NCI-H69 (cell line): ENCODE measurements around the gene SRGAP3.

Experiments used
- DNase-seq: peaks from one replicate; lab custom pipeline; 2025; lab: John Stamatoyannopoulos, UW

The SRGAP3 gene

DNA sequence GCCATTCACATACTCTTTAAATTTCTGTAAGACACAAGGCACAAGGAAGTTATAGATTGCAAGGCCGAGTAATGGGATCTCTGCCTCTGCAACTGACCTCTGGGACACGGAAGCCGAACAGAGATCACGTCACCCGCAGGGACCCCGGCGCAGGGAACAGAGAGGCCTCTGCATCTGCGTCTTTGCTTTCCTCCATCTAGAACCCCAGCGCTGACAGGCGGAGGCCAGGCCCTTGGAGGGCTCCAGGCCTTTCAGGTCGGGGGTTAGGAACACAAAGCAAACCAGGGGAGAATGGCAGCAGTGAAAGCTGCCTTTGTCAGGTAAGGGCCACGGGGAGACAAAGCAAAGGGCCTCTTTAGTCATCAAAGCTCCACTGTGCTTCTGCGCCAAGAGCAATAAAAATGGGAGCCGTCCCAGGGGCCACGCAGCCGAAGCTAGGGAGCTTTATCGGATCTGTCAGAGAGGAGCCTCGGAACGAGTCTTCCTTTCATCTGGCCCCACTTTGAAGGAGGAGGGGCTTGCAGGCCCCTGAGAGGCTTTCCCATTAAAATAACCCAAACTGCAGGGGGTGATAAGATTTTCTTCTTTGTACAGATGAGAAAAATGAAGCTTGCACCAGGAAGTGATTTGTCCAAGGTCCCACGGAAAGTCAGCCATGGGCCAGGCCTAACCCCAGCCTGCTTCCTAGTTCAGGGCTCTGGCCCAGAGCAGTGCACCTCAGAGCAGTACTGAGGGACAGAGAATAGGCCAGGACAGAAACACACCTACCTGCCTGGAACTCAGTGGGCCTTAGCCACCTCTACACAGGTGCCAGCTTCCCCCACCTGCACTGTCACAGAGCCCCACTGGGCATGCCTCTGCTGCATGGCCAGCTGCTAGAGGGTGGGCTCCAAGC is 201.7 kb downstream of the SRGAP3 start:
- DNase-seq: no peak

DNA sequence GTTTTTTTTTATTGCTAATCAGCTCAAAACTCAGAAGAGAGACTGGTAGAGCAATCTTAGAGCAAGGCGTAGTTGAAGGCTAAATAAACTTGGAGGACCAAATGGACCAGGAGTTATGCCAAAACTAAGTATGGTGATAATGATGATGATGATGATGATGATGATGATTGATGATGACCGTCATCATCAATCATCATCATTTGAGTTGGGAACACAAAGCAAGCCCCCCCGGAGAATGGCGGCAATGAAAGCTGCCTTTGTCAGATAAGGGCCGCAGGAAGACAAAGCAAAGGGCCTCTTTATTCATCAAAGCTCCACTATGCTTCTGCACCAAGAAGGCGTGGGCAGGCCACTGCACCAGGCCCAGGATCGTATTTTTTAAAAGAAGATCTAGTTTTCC is 204.1 kb downstream of the SRGAP3 start:
- no peak for DNase-seq

DNA sequence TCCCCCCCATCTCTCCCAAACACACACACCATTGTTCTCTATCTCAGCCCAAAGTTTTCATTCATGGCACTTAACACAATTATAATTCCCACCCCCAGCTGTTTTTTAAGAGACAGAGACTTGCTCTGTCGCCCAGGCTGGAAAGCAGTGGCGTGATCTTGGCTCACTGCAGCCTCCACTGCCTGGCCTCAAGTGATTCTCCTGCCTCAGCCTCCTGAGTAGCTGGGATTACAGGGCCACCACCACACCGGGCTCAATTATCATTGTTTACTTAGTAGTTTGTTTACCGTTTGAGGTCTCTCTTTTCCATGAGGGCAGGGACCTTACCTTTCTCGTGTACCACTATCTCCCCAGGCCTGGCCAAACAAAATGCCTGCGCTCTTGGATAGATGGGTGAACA is 206.4 kb downstream of the SRGAP3 start:
- no peak for DNase-seq

DNA sequence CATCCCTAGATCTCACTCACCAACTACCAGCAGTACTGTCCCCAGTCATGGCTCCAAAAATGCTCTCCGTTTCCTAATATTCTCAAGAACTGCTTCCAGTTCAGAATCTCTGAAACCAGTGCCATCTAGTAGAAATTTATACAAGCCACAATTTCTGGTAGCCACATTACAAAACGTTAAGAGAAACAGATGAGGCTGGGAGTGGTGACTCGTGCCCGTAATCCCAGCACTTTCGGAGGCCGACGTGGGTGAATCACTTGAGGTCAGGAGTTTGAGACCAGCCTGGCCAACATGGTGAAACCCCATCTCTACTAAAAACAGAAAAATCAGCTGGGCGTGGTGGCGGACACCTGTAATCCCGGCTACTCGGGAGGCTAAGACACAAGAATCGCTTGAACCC is 207.8 kb downstream of the SRGAP3 start:
- DNase-seq: no peak

DNA sequence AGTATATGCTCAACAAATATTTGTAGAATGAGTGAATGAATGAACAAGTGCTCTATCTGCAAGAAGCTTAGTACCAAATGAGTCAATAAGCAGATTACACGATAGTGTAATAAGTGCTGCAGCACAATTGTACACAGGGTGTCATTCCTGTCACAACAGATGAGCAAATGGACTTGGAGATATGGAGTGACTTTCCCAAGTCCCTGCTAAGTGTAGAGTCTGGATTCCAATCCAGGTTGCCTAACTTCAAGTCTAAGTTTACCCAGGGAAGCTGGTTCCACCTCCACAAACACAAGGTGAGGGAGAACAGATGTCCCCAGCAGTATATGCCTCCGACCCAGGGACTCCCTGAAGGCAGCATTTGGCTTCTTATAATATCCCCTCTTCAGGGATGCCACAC is 208.4 kb downstream of the SRGAP3 start:
- no peak for DNase-seq

DNA sequence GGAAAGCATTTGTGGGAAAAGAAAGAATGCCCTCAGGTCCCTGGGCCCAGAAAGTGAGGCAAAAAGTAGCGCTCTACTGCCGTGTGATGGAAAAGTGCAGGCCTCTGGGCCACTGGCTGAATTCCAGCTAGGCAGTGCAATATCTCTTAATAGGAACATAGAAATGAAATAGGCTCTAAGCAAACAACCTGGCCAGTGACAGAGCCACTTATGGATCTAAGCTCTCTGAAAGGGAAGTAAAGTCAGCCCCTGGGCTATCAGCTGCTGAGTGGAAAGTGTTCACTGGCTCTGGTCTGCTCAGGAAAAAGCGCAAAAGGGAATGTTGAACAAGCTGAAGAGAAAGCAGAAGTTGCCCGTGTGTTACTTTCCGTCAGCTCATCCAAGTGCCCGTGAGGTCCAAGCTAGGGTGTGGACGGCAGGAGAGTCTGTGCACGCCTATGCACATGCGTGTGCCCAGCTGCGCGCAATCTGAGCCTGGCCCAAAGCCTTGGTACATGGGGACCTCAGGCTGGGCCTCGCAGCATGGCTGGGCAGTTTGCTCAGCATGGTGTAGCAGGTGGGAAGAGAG is 212.2 kb downstream of the SRGAP3 start:
- DNase-seq: peak; percentile 77

DNA sequence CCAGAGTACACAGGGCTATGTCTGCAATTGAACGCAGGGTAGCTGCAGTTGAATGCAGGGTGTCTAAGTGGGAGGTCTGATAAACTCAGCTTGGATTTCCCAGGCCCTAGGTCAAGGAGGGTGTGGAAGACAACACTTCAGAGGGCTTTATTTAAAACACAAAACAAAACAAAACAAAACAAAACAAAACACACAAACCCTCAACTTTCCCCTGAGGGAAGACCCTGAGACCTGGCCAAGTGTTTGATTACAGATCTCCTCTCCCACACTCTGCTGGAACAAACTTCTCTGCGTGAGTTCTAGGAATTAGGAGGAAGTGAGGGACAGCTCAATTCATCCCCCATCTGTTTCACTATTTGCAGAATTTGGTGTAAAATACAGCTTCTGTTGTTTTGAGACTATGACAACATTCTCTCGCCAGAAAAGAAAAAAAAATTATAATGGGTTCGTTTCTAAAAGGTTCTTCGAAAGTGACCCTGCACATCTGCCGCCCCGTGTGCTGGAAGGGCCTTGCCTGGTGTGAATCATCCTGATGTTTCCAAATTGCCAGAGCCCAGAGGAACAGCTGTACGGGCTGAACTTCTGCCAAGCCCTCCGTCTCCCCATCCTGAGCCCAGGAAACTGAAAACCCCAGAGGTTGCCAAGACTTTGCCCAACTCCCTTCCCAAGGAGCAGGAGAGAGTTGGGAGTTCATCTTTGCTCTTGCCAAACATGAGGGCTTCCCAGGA is 212.9 kb downstream of the SRGAP3 start:
- peak; percentile 95 for DNase-seq

DNA sequence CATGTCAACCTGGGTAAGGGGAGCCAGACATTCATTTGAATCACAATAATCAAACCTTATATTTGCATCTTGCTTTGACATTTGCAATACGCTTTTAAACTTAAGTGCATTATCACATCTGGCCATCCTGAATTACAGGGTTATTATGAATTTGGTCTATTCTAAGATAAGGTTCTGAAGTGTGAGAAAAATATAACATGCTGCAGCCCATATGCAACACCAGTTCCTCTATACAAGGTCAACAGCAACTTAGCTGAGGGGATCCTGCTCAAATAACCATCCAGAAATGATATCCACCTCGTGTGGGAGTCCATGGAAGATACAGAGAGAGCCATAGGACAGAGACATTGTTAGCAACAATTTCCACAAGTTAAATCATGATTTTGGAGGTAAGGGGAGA is 213.5 kb downstream of the SRGAP3 start:
- no peak for DNase-seq

DNA sequence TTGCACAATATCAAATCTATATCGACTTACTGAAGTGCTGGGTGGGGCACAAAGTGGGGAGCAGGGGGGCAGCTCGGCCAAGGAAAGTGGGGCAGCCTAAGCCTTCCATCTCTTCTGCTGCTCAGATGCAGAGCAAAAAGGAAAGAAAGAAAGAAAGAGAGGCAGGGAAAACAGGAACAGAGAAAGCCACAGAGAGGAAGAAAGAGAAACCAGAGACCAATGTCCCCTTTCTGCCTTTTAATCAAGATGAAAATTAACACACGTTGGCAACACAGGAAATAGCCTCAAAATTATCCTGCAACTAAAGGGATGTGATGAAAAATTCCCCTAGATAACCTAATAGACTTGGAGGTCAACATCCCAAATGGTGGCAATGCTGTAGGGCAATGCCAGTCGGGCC is 214.0 kb downstream of the SRGAP3 start:
- no peak for DNase-seq

DNA sequence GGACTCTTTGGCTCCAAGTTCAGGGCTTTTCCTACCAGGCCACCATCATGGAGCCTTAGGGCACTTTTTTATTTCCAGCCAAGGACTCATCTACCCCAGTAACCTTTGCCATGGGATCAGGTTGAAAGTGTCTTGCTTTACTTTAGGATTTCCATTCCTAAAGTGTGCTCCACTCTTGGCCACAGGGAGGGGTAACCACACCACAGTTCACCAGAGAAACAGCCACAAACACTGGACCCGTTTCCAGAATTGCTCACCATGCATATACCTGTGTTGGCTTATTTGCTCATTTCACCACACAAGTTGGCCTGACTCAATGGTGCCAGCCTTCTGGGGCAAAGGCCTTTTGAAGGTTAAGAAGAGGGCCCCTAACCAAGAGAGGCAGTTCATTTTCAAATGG is 215.6 kb downstream of the SRGAP3 start:
- no peak for DNase-seq

DNA sequence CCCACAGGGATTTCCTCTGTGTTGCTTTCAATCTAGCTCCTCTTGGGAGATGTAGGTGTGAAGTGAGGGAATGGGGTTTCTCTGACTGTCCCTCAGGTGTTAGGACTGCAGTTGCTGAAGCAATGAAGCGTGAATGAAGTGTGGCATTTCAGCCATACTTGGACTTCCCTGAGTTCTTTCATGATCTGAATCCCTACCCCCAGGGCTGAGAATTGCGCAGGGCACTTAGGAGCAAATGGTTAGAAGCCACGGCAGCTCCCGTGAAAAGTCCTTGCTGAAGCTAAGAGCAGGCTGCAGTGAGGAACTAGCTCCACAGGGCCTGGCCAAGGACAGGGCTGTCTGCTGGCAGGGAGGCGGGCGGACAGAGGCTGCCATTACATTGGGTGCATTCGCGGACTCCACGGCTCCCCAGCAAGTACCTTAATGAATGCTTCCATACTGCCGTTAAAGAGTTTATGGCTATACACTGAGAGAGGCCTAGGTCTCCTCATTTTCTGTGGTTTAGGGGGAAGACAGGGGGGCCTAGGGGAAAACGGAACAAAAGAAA is 217.1 kb downstream of the SRGAP3 start:
- no peak for DNase-seq

DNA sequence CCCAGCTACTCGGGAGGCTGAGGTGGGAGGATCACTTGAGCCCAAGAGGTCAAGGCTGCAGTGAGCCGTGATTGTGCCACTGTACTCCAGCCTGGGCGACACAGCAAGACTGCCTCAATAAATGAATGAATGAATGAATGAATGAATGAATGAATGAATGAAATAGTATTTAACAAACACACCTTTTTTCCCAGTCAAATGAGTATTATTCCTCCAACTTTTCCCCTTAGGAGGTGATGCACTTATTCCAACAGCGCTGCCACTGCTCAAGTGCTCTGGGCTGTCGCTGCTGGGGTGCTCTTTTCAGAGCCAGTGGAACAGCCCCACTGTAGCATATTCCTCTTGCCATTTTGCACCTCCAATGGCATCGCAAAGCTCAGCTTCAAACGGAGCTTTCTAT is 219.4 kb downstream of the SRGAP3 start:
- no peak for DNase-seq

DNA sequence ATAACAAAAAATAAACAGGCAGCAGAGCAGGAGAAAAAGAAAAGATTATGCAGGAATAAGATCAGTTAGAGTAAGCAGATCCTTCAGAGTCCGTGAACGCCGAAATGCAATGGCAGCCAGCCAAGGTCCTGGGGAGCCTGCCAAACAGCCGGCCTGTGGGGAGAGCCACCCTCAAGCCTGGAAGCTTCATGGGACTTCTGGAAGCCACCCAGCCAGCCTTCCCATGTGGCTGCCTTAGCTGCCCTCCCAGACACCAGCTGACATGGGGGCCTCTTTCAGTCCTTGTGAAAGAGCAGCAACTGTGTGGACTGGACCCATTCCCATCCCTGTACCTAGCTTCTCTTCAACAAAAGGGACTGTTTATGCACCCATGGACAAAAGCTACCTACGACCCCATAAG is 221.3 kb downstream of the SRGAP3 start:
- DNase-seq: no peak

DNA sequence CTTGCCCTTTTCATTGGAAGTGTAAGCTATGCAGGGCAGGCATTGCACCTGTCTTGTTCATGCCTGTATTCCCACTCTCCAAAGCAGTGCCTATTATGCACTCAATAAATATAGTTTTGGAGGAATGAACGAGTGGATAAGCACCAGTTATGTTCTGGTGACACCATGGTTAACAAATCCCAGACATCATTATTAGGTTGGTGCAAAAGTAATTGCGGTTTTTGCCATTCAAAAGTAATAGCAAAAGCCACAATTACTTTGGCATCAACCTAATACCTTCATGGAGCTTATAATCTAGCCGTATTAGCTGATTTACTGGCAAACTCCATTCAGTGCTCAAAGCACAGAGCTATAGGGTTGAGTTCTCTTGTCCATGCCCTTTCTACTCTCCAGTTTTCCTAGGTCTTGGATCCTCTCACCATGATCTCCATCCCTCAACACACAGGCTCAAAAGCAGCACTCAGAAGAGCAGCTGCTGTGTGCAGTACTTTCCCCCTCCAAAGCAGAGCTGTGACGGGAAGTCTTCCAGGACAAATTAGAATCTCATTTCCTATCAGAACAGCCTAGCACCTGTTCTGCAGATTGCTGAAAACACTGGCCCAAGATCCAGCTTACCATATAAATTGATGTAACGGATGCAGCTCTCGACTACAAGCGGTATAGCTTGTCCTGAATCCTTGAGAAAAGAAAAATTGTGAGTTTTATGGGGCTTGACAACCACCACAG is 223.0 kb downstream of the SRGAP3 start:
- no peak for DNase-seq

DNA sequence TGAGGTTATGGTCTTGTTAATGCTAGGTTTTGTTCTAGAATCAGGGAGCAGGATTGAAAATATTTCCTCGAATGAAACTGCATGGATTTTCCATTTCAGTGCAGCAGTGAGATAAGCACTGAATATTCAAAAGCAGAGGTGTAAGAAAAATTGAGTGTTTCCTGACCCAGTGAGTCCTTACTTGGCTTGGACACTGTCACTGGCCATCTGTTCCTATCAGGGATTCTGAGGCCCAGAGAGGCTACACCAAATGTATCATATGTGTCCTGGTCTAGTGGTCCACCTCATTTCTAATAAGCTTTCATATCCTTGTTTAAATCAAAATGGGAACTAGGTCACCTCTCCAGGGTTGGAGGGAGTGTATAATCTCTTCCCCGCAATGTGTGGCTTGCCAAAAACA is 225.1 kb downstream of the SRGAP3 start:
- DNase-seq: no peak

DNA sequence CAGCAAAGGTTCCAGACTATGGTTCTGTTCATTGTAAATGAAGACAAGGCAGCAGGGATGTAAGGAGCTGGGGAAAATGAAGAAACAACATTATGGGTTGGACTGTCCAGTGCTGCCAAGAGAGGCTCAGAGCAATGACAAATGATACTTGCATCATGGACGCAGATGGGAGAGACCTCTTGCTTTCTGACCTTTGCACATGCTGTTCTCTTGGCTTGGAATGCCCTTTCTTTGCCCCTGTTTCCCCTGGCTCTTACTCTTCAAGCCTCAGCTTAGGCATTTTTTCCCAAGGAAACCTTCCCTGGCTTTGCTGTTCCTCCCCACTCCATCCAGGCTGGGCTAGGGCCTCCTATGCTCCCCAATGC is 226.2 kb downstream of the SRGAP3 start:
- DNase-seq: no peak

DNA sequence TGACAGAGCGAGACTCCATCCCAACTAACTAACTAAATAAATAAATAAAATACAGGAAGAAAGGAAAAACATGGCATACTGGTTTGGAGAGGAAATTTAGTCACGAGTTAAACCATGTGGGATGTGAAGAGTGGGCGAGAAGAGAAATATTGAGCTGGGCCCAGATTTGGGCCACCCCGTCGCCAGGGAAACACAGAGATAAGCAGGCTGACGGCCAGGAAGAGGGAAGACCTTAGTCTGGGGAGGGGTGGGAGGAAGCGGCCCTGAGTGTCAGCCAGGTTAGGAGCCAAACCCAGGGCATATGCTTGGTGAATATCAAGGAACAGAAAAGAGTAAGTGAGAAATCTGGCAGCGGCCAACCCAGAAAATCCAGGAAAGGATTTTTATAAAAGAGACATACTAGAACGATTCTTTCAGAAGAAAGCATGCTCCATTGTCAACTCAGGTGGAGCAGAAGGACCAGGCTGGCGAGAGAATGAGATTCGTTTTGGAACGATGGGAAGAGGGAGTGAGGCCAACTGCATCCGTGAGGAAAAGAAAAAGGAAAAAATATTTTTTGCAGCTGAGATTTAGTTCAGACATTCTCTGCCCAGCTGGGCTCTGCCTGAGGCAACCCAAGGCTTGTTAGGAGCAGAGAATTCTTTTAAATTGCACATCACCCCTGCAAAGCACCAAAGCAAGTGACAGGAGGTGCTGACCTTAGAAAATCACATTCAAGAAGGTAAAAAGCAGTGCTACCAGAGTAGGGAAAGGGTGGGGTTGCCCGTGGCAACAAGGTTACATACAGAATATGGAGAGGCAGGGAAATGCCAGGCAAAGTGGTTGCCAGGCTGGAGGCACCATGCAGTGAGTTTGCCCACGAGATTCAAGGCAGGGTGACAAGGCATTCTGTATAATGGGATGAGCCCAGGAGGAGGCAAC is 226.9 kb downstream of the SRGAP3 start:
- DNase-seq: no peak

DNA sequence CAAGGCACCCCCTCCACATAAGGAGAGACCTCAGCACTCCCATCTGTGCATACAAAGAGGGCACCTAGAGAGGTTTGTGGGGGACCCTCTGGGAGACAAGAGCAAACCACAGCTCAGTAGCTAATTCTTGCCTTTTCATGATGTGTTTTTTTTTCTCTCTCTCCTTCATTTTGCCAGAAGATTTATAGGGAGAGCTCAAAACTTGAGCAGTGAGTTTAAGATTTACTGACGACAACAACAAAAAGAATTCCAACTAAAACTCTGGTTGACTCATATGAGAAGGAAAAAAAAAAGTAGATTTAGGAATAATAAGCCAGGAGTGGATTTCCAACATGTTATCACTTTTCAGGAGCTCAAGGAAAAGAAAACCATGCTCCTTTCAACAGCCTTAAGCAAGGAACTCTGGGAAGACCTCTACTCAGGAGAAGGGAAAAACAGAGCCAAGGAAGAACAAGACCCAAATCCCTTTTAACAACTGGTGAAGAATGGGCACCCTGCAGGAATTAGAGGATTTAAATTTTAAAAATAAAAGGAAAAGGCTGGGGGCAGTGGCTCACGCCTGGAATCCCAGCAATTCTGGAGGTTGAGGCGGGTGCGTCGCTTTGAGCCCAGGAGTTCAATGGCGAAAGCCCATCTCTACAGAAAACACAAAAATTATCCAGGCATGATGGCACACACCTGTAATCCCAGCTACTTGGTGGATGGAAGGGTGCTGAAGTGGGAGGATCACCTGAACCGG is 228.0 kb downstream of the SRGAP3 start:
- no peak for DNase-seq

DNA sequence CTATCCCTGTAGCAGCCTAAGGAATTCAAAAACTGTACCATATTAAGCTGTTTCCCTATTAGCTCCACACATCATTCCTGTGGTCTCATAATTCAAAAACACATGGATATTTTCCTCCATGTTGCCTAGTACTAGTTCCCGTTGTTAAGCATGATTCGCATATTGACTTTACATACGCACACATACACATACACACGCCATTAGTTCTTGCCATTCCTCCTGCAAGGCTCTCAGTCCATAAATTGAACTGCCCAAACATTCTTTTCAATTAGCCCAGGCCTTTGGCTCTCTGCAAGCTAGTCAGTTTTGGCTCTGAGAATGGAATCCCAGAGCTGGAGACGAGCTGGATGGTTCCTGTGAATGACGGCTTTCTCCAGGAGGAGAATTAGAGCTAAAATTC is 229.0 kb downstream of the SRGAP3 start:
- DNase-seq: no peak

DNA sequence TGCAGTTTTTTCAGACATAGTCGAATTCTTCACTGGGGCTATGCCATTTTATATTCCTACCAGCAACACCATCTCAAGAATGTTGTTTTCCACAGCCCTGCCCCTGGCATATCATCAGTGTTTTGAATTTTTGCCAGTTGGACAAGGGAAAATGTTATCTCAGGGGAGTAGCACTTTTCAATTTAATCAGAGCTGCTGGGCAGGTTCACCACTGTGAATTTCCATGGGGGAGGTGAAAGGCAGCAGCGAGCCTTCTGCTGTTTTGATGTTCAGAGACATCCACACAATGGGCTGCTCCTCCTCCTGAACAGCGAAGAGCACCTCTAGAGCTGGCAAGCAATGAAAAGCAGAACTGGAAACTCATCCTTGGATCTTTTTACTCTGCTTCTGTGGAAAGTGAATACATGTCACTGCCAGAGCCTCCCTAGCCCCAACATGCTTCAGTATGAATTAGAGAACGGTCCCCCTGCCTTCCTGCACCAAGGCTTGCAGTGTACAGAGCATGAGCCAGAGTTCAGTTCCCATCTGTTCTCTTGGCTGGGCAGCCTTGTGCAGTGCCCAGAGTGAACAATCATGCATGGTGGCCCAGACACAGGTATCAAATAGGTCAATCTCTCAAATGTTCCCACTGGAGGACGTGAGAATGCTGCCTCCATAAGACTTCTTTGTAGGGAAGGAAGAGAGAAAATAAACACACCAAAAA is 230.0 kb downstream of the SRGAP3 start:
- DNase-seq: no peak
